HG03521 (cell line): Measurements from ENCODE around the gene PMVK.

ENCODE experiments used
- ATAC-seq: cut with Tn5 transposase; IDR thresholded peaks from one replicate; pipeline ENCODE4 v1.9.1; 2021; ENCODE audit warnings: mild to moderate bottlenecking, moderate library complexity; ENCODE audit not compliant: unreplicated experiment

PMVK gene

DNA sequence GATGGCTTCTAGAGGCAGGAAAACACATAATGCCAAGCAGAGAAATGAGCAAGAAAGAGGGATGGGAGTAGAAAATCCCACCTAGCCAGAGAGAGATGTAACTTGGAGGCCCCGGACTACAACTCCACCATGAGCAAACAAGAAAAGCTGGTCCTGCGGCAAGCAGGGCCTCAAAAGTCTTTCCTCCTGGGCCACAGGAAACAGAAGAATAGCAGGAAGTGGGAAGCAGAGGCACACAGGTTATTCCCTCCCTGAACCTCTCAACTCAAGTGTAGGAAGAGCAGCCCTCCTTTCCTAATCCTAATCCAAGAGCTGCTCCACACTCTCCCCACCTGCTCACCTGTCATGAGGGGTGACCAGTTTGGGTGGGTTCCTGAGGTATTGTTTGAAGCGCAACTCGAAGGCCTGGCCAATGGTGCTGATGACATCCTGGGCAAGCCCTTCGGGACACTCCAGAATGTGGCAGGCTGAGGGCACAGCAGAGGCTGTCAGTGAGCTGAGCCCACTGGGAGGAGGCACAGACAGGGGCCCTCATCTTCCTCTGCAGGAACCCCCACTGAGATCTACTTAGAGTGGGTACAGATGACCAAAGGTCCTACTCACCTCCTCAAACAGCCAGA is 30.9 kb upstream of the PMVK start:
- no peak for ATAC-seq

DNA sequence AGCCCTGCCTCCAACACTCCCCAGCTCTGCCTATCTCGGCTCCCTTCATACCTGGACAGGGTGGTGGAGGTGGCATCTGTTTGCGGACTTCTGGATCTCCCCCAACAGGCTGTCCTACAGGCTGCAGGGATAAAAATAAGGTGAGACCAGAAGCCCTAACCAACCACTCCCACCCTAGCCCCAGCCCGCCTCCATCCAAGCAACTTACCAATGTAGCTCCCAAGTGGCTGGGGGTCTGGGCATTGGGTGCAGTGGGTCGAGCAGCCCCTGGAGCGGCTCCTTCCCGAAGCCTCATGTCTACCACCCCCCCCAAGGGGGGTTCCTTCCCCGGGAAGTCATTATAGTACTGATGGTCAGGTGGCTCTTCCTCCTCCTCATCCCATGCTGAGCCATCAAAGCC is 29.6 kb upstream of the PMVK start:
- no peak for ATAC-seq

DNA sequence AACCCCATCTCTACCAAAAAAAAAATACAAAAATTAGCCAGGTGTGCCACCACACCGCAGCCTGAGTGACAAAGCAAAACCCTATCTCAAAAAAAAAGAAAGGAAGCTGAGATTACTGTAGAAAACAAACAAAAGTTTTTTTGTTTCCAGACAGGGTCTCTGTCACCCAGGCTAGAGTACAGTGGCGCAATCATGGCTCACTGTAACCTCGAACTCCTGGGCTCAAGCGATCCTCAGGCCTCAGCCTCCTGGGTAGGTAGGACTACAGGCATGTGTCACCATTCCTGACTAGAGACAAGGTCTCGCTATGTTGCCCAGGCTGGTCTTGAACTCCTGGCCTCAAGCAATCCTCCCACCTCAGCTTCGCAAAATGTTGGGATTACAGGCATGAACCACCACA is 27.8 kb upstream of the PMVK start:
- no peak for ATAC-seq

DNA sequence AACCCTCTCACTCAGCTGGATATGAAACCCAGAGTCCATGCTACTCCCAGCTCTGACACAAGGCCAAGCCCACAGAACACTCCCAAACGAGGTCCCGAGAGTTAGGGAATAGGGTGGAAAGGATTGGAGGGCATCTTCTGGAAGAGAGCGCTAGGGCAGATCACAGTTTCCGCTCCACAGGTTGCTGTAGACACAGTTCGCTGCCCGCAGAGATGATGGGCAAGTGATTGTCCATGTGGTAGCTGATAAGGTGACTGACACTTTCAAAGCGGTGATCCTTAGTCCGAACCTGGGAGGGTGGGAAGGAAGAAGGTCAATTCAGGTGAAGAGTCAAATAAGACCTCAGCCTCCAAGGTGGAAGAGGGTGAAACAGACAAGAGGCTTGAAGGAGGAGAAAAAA is 27.1 kb upstream of the PMVK start:
- no peak for ATAC-seq

DNA sequence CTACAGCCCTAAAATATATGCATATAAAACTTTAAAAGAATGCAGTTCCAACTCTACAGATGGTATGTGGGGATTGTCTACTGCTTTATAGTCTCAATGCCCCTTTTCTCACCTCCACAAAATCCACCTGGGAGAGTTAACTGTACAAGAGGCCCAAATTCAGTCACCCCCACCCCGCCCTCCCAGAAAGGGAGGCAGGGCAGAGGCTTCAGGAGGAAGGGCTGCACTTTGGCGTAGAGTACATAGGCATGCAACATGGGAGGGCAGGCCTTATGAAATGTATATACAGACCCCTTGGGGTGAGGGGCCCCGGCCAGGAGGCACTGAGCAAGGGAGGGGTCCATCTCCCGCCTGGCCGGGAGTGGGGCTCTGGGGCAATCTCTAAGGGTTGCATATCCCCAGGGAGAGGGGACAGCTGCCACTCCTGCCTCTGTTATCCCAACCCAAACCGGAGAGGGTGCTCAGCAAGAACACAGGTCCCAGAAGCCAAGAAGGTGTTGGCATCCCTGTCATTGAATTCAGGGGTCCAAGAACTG is 26.3 kb upstream of the PMVK start:
- no peak for ATAC-seq

DNA sequence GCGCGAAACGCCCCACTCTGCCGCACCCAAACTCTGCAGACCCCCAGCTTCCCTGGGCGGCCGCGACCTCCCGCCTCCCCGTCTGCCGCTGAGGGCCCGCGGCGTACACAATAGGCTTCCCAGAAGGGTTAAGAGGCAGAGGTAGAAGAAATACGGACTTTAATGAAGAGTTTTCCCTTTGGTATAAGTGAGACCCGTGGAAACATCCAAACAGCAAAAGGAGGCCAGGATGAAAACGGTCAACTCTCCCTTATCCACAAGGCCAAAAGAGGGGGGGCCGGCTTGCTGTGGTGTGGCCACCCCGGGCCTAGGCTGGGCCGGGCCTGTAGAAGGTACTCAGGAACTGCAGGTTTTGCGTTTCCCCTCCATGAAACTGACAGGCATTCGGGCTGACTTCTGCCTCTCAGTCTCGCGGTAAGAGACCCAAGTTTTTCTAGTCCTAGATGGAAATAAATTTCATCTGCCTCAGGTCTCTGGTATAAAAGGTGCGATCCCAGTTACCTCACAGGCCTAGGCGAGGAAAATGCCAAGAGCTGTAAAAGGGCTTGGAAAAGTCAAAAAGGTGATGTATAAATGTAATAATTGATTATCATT is 25.7 kb upstream of the PMVK start:
- ATAC-seq, result no peak

DNA sequence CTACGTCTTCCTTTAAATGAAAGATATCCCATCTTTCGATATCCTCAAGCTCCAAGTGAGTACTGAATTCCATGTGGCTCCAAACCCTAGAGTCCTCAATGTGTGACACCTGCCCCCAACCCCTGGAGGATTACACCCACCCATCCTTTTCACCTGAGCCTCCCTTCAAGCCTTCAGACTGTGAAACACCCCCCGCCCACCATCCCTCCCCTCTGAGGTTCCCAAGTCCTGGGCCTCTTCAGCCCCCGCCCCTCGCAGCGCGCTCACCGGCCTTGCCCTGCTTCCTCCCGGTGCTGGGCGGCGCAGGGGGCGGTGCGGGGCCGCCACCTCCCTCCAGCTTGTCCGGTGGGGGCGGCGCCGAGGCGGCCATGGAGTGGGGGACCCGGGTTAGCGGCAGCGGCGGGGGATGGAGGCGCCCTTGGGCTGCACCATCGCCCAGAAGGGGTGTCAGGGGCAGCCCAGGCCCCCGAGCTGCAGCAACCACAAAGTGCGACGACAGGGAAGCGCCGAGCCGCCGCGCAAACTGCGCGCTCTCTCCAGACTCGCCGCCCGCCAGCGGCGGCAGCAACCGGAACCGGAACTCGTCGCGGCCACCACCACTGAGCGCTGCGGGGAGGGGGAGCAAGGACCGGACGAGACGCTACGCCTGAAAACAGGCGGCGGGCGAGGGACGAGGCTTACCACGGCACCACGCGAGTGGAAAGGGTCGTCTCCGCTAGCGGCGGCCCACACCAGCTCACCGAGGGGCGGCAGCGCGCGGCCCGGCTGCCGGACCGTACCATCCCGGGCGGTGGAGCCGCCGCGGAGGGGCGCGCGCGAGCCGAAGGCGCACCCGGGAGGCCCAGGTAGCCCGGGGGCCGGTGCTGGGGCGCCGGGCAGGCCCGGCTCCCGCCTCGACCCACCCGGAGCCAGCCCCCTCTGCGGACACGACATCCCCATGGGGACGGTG is 25.0 kb upstream of the PMVK start, which contains the start of gene PYGO2:
Gene PYGO2, minus strand, starts transcription at position 576 of the 949 bp plus-strand sequence. Its CDS starts 206 bp downstream, at position 370.
- ATAC-seq, result peak; percentile 64

DNA sequence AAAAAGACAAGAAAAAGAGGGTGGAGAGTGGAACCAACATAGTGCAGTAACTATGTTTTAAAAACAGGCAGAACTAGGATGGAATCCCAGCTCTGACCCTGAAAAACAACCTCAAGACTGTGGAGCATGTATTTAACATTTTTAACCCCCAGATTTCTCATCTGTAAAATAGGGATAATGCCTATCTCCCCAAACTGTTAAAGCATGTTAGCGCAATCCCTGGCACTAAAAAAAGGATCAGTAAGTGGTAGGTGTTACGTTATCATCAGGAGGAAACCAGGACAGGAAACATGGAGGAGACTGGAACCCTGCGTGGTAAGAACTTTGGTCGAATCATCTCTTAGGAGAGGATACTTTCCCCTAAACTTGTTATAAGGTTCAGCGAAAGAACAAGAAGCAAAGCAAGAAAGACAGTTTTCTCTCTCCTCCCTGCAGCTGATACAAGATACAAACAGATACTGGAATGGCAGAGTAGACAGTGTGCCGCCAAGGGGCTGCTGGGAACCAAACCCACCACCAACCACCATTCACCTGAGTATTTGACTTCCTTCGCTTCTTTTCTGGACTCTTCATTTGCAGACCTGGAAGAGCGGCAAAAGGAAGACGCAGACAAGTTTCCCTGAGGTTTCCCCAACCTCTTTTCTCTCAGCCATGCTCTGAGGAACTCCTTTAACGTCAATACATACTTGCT is 24.1 kb upstream of the PMVK start:
- no peak for ATAC-seq

DNA sequence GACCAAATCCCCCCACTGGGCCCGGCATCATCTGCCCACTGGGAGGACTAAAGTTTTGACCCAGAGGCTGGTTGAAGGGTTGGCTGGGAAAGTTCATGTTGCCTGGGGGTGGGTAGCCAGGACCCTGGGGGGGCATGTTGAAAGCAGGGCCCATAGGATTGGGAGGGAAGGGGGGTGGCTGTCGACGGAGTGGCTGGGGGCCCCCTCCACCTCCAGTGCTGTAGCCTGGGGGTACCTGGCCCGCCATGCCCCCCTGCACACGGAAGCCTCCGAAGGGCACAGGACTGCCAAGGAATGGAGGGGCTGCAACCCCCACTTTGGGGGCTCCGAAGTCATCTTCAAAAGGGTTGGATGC is 22.9 kb upstream of the PMVK start:
- no peak for ATAC-seq

DNA sequence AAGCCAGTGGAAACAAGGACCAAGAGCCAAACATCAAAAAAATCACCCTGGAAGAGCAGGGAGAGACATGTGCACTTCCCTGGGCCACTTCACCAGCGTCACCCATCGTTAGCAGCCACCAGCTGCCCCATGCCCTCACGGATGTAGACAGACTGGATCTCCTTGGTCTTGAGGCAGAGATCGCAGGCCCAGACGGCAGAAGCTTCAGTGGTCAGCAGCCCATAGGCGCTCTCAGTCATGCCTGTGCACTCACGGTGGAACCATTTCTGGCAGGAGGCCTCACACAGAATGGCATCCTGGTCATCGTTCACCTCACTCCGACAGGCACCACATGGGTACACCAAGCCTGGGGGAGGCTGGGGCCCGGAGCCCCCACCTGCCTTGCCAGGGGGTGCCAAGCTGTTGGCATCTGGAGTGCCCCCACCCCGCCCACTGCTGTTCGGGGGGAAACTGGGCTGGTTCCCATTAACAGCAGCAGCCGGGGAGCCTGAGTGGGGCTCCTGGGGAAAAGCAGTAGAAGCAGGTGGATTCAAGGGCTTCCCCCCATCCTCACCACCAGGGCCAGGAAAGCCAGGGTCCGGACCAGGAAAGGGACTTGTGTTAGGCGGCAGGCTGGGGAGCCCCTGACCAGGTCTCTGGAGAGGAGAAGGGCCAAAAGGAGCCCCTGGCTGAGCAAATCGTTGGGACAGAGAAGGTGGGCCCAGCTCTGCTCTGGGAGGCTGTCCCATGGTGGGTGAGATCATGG is 22.3 kb upstream of the PMVK start:
- ATAC-seq, result no peak

DNA sequence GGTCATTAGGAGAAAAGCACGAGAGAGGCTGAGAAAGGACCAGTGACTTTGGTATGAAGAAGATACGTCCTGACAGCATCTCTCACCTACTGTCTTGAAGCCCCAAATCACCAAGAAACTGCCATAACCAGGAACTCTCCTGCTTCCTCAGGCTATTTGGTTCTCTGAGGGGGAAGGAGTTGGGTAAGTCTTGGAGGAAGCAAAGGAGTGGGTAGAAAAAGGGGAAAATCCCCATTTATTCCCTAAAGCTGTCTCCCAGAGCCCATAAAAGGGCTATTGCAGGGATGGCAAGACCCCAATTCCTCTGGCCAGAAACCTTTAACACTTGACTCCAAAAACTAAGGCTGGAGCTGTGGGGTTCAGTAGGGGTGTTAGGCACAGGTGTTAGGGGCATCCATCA is 21.5 kb upstream of the PMVK start:
- ATAC-seq, result no peak

DNA sequence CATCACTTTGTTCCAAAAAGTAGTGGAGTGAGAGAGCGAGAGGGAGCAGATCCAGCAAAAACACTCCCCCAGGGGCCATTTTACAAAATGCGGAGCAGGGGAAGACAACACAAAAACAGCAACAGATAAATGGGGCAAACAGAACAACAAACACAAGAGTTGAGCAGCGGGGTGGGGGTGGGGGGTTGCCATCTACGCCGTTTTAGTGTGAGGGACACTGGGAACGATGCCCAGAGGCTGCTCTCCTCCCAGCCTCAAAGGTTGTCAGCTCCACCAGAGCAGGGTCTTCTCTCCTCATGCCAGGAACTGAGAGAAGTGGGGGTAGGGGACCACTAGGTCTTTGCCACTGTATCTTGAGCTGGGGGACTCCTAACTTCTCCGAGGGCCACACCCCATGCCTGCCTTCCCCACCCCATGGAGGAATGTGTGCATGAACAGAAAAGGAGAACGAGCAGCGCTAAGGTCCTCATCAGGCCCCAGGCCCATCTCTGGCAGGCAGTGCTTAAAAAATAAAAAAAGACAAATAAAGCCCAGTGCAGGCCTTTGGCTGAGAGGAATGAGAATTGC is 20.7 kb upstream of the PMVK start:
- no peak for ATAC-seq

DNA sequence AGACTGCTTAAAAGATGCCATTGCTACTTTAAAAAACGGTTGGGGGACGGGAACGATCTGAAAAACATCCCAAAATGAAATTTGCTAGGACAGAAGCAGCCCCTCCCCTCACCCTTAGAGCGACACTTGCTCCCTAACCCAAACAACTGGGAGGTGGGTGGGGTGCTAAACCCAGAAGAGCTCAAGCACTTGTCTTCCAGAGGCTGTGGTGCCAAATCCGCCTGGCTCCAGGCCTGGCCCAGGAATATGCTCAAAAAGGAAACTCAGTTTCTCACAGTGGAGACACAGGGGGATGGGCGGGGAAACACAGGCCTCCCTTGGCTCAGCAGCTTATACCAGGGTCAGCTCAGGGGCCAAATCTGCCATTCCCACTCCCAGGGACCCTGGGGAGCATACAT is 20.0 kb upstream of the PMVK start:
- no peak for ATAC-seq

DNA sequence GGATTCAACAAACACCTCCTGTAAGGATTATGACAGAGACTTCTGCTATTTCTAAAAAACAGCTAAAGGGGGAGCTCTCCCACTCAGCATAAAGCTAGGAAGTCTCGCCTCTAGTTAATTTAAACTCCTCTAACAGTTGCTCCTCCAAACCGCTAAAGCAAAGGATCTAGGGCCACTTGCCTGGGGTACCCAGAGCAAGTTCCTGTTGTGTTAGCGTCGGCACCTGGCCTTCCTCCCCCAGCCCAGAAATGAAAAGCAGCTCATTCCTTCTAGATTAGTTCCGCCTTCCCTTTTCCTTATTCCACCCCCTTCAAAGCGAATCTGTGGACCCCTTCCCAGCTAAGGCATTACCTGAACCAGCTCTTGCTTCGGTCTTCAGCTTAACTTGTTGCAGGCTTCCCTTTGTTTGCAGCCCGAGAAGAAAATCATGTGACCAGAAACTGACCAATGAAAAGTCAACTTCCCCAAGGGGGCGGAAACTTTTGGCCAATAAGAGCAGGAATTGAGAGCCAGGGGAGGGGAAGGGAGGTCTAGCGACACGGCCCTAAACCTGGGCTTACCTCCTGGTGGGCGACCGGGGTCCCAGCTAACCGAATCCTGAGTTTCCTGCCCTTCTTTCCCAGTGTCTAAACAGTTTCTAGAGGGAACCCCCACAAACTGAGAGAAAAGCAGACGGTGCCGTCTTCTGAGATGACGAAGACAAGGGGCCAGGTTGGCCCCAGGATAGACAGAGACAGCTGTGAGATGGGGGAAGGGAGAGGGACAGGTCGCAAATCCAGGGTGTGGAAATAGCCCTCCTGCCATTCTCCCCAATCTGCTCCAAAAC is 19.4 kb upstream of the PMVK start, which contains the start of gene PBXIP1:
Gene PBXIP1, minus strand, starts transcription at position 382 of the 826 bp plus-strand sequence. CDS start 2,378 bp downstream, outside the sequence.
- ATAC-seq, result peak; percentile 48

DNA sequence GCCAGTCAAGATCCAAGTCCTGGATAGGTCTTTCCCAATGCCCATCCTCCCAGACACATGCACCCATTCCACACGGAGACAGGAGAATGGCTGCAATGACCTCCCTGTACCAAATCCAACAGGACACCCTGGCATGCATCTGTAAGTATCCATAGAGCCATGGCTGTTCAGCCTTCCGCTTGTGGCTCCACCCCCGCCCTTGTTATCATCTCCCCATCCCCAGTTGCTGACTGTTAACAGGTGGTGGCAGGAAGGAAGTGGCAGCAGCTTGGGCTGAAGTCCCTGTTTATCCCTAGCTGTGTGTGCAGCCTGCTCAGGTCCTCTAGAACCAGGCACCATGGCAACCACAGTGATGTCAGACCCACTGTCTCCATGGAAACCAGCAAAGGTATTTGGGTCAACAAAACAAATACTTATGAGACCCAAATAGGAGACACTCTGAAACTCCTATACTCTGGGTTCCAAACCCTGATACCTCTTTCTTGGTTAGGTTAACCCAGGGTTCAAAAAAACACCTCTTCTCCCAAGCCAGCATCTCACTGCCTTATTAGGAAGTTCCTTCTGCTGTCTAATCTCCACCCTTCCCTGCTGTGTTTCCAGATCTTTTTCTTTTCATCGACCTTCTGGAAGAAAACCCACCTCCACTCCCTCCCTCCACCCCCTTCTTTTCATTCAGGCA is 18.7 kb upstream of the PMVK start:
- ATAC-seq, result peak; percentile 57

DNA sequence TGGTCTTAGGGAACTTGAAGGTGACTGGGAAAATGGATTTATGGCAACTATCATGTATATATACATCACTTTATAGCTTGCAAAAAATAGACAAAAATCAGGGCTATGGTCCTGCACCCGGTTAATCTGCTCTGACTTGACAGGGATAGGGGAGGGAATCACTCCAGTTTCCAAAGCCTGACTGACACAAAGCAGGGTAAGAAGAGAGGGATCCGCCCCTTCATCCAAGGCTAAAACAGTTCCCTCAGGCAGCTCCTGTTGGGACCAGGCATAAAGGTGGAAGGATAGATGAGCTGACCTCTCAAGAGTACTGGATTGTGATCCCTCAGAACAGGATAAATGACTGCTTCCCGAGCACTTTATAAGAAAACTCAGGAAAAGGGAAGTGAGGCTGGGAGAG is 18.0 kb upstream of the PMVK start:
- ATAC-seq, result no peak

DNA sequence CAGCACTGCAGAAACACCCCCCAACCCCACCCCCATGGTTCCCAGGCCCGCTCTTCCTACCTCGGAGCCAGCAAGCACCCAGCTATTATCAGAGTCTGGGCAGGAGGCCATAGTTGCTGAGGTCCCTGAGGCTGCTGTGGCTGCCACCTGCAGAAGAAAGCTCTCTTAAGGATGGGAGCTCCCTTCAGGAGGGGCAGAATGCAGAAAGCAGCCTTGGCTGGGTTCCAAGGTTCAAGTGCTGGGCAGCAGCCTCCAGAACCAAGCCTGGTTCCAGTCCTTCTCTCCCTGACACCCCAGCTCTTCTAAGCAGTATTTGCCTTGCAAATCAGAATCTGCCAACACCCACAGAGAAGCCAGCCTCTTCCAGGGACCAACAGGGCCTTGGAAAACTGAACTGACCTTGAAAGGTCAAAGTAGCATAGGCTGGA is 17.1 kb upstream of the PMVK start:
- no peak for ATAC-seq

DNA sequence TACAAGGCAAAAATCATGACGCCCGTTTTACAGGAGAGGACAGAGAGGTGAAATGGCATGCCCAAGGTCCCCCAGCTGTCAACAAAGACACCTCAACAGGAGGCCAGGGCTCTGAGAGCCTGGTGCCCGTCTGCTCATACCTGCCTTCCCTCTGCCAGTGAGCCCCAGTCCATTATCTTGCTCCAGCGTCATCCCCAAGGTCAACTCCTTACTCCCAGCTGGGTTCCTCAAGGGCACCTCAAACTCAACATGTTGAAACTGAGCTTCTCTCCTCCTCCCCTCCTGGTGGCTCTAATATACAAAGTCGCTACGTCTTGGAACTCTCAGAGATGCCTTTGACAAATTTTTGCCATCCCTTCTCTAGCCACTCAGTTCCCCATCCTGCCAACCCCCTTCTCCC is 16.1 kb upstream of the PMVK start:
- no peak for ATAC-seq
